ENCODE data around the gene CBFA2T2.
"Not testable (repeated sequence)": the region's sequence is repeated elsewhere in the genome, so short reads cannot be mapped to it uniquely, and the experiment has no call there.

CBFA2T2 gene

GRCh38 chr20:33689493-33689892 is 199.6 kb downstream of the CBFA2T2 start:
- H3K27ac ChIP-seq, result peak overlapping the region; percentile 25; the same call in 1 of the 2 replicates
- TF ChIP-seq CTCF (conservative IDR thresholded peaks at IDR 0.05) (no peak), ZFX (IDR thresholded peaks at IDR 0.05) (no peak)

GRCh38 chr20:33689973-33690372 is 200.1 kb downstream of the CBFA2T2 start:
- no peak overlapping the region for H3K27ac ChIP-seq

GRCh38 chr20:33693289-33693688 is 203.4 kb downstream of the CBFA2T2 start:
- TF ChIP-seq CTCF (conservative IDR thresholded peaks at IDR 0.05) (no peak), ZFX (IDR thresholded peaks at IDR 0.05) (no peak)
- H3K27ac ChIP-seq, result no peak overlapping the region

More at GRCh38 chr20:33689973-33690372, 200.1 kb downstream of the CBFA2T2 start:
- TF ChIP-seq ZFX (IDR thresholded peaks at IDR 0.05), result no peak
- no peak for TF ChIP-seq CTCF (conservative IDR thresholded peaks at IDR 0.05)

GRCh38 chr20:33693741-33694638 is 204.1 kb downstream of the CBFA2T2 start:
- H3K27ac ChIP-seq, result no peak overlapping the region
- no peak for TF ChIP-seq CTCF (conservative IDR thresholded peaks at IDR 0.05)
- no peak for TF ChIP-seq ZFX (IDR thresholded peaks at IDR 0.05)

- TF ChIP-seq ZFX (IDR thresholded peaks at IDR 0.05) (no peak), CTCF (conservative IDR thresholded peaks at IDR 0.05) (no peak)
- H3K27ac ChIP-seq, result no peak overlapping the region
Measured at GRCh38 chr20:33694639-33695012, 204.7 kb downstream of the CBFA2T2 start.

GRCh38 chr20:33696448-33696847 is 206.6 kb downstream of the CBFA2T2 start:
- H3K27ac ChIP-seq, result no peak overlapping the region
- TF ChIP-seq CTCF (conservative IDR thresholded peaks at IDR 0.05) (no peak), ZFX (IDR thresholded peaks at IDR 0.05) (no peak)

GRCh38 chr20:33697129-33697528 is 207.2 kb downstream of the CBFA2T2 start:
- no peak for TF ChIP-seq CTCF (conservative IDR thresholded peaks at IDR 0.05)
- no peak for TF ChIP-seq ZFX (IDR thresholded peaks at IDR 0.05)
- H3K27ac ChIP-seq, result no peak overlapping the region

GRCh38 chr20:33698966-33699365 is 209.1 kb downstream of the CBFA2T2 start:
- H3K27ac ChIP-seq, result not testable (repeated sequence)
